GM12801 (cell line): ENCODE data around the gene ATP6V1B1.

Experiments
- TF ChIP-seq, protein P1 (sequence below): IDR thresholded peaks from one replicate; pipeline ENCODE4 v1.5.1; 2011; ENCODE audit warnings: control low read depth; ENCODE audit not compliant: insufficient read length; ENCODE audit errors: extremely low read depth

The ATP6V1B1 gene

GRCh38 chr2:70987386-70987785 is 51.7 kb downstream of the ATP6V1B1 start:
- TF ChIP-seq, protein P1, sequence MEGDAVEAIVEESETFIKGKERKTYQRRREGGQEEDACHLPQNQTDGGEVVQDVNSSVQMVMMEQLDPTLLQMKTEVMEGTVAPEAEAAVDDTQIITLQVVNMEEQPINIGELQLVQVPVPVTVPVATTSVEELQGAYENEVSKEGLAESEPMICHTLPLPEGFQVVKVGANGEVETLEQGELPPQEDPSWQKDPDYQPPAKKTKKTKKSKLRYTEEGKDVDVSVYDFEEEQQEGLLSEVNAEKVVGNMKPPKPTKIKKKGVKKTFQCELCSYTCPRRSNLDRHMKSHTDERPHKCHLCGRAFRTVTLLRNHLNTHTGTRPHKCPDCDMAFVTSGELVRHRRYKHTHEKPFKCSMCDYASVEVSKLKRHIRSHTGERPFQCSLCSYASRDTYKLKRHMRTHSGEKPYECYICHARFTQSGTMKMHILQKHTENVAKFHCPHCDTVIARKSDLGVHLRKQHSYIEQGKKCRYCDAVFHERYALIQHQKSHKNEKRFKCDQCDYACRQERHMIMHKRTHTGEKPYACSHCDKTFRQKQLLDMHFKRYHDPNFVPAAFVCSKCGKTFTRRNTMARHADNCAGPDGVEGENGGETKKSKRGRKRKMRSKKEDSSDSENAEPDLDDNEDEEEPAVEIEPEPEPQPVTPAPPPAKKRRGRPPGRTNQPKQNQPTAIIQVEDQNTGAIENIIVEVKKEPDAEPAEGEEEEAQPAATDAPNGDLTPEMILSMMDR: no peak

- TF ChIP-seq, protein P1: no peak
These were observed 52.5 kb downstream of the ATP6V1B1 start for GRCh38 chr2:70988151-70988550.

DNA sequence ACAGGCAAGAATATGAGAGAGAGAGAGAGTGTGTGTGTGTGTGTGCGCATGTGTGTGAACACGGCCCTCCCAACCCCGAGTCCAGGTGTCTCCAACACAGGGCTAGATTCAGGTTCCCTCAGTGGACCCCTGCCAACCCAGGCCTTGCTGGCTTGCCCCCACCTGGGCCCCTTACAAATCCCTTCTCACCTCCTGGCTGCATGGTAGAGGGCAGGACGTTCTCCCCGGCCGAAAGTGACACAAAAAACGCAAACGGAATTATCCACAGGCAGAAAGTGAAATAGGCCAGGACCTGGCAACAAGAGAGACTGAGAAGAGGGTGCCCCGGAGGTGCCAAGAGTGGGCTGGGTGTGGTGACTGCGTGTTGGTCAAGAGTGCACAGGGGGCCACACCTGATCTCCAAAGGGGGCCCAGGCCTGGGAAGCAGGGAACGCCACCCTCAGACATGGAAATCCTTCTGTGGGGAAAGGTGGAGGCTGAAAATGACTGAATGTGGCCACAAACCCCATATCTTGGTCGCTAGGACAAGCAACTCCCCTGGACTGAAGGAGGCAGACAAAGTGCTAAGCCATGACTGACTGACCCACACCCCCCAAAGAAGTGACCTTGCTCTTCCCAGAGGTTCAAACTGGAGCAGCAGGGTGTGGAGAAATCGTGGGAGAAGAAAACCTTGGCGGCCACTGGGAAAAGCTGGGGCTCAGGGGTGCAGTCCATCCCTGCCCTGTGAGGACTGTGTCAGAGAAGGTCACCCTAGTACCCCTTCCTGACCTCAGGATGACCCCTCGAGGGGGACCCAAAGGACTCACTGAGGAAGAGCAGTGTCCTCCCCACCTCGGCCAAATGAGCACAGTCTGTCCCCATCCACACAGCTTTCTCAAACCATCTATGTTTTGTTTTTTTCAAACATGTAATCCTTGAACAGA is 53.3 kb downstream of the ATP6V1B1 start:
- TF ChIP-seq, protein P1: no peak

DNA sequence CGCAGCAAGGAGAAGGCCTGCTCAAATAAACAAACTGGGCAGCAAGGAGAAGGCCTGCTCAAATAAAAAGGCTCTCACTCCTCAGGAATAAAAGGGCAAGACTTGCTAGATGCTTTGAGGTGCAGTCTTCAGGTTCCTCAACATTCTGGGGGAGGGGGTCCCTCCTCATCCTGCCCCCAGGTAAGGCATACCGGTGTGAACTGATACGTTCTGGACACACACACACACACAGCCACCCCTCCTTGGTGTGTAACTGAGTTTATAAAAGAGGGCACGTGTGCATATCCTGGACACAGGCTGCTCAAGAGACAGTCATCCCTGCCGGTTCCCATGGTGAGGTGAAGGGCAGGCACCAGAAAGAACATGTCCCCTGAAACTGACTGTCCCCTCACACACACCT is 54.5 kb downstream of the ATP6V1B1 start:
- TF ChIP-seq, protein P1: no peak

DNA sequence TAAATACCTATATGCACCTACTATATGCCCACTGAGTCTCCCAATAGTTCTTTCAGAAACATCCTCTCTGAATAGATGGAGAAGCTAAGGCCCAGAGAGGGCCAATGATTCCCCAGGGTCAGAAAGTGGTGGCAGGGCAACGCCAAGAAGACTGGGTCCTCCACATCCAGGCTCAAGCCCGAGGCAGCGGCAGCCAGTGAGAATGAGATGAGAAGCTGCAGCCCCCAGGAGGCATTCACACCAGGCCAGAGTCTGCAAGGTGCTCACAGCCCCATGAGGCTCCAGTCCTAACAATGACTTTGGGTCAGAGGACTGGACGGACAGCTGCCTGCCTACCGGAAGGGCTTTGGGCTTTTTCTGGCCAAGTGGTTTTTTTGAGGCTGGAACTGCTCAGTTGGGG is 55.4 kb downstream of the ATP6V1B1 start:
- TF ChIP-seq, protein P1: no peak

DNA sequence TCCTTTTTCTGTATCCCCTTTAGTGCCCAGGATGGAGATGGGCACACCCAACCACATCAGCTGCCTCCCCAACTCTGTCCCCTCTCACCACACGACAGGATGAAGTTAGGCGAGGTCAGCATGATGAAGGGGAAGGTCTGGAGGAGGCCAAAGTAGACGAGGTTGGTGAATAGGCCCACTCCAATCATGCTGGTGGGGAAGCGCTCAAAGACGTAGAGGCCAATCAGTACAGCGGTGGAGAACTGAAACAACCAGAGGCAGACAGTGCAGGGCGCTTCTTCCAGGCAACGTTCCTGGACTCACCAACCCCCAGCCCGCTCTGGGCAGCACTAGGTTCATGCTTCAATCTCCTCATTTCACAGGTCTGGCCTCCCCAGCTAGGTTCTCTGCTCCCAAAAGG is 56.0 kb downstream of the ATP6V1B1 start:
- TF ChIP-seq, protein P1: no peak

- TF ChIP-seq, protein P1: no peak
These were observed 57.5 kb downstream of the ATP6V1B1 start for GRCh38 chr2:70992945-70993853.
